Mucosa of stomach (tissue), 1 donor: ENCODE data around the gene VPS52.

Experiments
- H3K27me3 ChIP-seq: one replicate; pipeline ENCODE4 v1.7.0; 2013; ENCODE audit warnings: mild to moderate bottlenecking, low read length; ENCODE audit not compliant: control insufficient read depth, insufficient read depth
- H3K36me3 ChIP-seq: one replicate; pipeline ENCODE4 v1.7.0; 2013; ENCODE audit warnings: low read length; ENCODE audit not compliant: control insufficient read depth, insufficient read depth
- H3K4me1 ChIP-seq: one replicate; pipeline ENCODE4 v1.7.0; 2013; ENCODE audit warnings: mild to moderate bottlenecking, low read length; ENCODE audit not compliant: control insufficient read depth, insufficient read depth
- H3K4me3 ChIP-seq: one replicate; pipeline ENCODE4 v1.7.0; 2013; ENCODE audit warnings: low read length
- H3K9ac ChIP-seq: one replicate; pipeline ENCODE4 v1.7.0; 2013; ENCODE audit warnings: mild to moderate bottlenecking, low read length, moderate library complexity
- H3K9me3 ChIP-seq: one replicate; pipeline ENCODE4 v1.7.0; 2013; ENCODE audit warnings: mild to moderate bottlenecking, low read length, moderate library complexity; ENCODE audit not compliant: control insufficient read depth
- donor health status: Pancreatic carcinoma.

Gene VPS52

GRCh38 chr6:33250731-33251130 lies 20.9 kb downstream of the VPS52 start:
- H3K4me1 ChIP-seq, result peaks cover 25% of the 10 kb centered on the region
- H3K36me3 ChIP-seq, result no peaks in the 10 kb centered on the region
- H3K9ac ChIP-seq, result no peak overlapping the region
- H3K9me3 ChIP-seq, result no peaks in the 10 kb centered on the region
- H3K4me3 ChIP-seq, result no peak overlapping the region
- no peaks in the 10 kb centered on the region for H3K27me3 ChIP-seq

GRCh38 chr6:33249732-33250630 lies 21.7 kb downstream of the VPS52 start:
- H3K4me1 ChIP-seq, result peaks cover 25% of the 10 kb centered on the region
- H3K4me3 ChIP-seq, result peak overlapping the region; percentile 38
- H3K27me3 ChIP-seq, result no peaks in the 10 kb centered on the region
- H3K9me3 ChIP-seq, result no peaks in the 10 kb centered on the region
- H3K9ac ChIP-seq, result peak overlapping the region; percentile 92
- no peaks in the 10 kb centered on the region for H3K36me3 ChIP-seq

DNA sequence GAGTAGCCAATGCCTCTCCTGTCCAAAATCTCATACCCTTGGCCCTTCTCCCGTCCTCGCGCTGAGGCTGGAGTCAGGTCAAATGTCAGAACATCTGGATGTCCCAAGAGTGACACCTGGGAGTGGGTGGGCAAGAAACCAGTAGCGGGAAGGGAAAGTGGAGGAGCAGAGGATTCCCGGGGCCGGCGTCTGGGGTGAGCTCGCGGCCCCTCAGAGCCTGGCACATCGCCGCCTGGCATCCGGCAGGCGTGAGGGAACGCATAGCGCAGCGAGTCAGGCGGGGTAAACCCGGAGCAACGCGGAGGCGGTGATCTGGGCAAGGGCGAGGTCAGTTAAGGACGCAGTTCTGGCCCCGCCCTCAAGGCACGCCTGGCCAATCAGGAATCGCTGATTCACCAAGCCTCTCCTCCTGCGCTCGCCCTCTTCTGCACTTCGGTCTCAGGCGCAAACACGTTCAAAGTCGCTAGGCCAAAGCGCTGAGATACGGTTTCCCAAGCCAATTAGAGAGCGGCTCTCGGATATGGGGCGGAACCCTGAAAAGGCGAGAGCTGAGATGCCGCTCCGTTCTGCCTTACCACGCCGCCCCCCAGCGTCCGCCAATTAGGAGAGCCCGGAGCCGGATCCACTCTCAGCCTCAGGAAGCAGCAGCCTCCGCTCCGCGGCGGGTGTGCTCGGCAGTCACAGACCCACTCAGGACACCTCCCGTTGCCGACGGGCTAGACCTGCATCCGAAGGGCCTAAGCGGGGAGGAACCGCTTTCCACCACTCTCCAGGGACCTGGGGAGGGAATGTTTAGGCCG lies 22.5 kb downstream of the VPS52 start:
- Histone ChIP-seq H3K4me3 (peak overlapping the region; percentile 56), H3K9me3 (no peaks in the 10 kb centered on the region), H3K36me3 (no peaks in the 10 kb centered on the region), H3K4me1 (peaks cover 25% of the 10 kb centered on the region), H3K27me3 (no peaks in the 10 kb centered on the region), H3K9ac (peak overlapping the region; percentile 92)

DNA sequence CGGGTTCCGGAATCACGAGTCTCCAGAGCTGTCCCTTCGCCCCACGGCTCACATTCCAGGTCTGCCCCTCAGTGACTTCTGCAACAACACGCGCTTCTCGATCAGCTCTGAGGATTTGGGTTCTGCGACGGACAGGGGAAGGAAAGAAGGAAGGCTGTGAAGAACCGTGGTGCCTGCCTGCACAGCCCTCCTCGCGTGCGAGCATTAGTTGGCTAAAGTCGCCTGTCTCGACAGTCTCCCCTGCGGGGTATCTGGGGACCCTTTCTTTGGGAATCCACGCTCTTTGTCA lies 23.1 kb downstream of the VPS52 start:
- H3K9ac ChIP-seq, result peak overlapping the region; percentile 50
- peak overlapping the region; percentile 56 for H3K4me3 ChIP-seq

GRCh38 chr6:33247977-33248642 lies 23.6 kb downstream of the VPS52 start:
- H3K4me1 ChIP-seq, result peaks cover 25% of the 10 kb centered on the region
- no peaks in the 10 kb centered on the region for H3K27me3 ChIP-seq
- no peaks in the 10 kb centered on the region for H3K9me3 ChIP-seq
- H3K4me3 ChIP-seq, result peak overlapping the region; percentile 56
- no peaks in the 10 kb centered on the region for H3K36me3 ChIP-seq
- H3K9ac ChIP-seq, result peak overlapping the region; percentile 50

More for the DNA sequence above, 23.1 kb downstream of the VPS52 start:
- H3K9me3 ChIP-seq, result no peaks in the 10 kb centered on the region
- no peaks in the 10 kb centered on the region for H3K36me3 ChIP-seq
- no peaks in the 10 kb centered on the region for H3K27me3 ChIP-seq
- peaks cover 25% of the 10 kb centered on the region for H3K4me1 ChIP-seq

GRCh38 chr6:33243476-33243875 lies 28.2 kb downstream of the VPS52 start:
- Histone ChIP-seq H3K4me3 (no peak overlapping the region), H3K27me3 (no peaks in the 10 kb centered on the region), H3K9me3 (no peaks in the 10 kb centered on the region), H3K4me1 (peaks cover 6% of the 10 kb centered on the region), H3K36me3 (no peaks in the 10 kb centered on the region), H3K9ac (no peak overlapping the region)

DNA sequence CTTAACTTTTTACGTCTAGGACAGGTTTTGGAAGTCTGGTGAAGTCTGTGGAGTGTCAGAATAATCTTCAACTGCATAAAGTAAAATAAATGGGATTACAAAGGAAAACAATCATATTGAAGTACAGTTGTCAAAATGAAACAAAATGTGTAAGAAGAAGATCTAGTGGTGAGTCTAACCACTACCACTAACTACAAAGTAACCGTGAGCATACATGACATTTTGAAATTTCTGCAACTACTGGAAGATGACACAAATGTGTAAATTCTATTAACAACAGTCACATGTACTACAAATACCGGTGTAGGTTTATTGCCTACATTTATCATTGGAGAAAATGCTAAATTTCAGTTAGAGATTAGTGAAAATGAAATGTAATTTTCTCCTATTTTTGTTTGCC lies 29.7 kb downstream of the VPS52 start:
- H3K27me3 ChIP-seq, result no peaks in the 10 kb centered on the region
- no peaks in the 10 kb centered on the region for H3K4me1 ChIP-seq
- no peak overlapping the region for H3K9ac ChIP-seq
- H3K36me3 ChIP-seq, result no peaks in the 10 kb centered on the region
- H3K9me3 ChIP-seq, result no peaks in the 10 kb centered on the region
- H3K4me3 ChIP-seq, result no peak overlapping the region

GRCh38 chr6:33237741-33238140 lies 33.9 kb downstream of the VPS52 start:
- Histone ChIP-seq H3K4me3 (no peak overlapping the region), H3K36me3 (no peaks in the 10 kb centered on the region), H3K4me1 (no peaks in the 10 kb centered on the region), H3K27me3 (peaks cover 9% of the 10 kb centered on the region), H3K9ac (no peak overlapping the region), H3K9me3 (no peaks in the 10 kb centered on the region)

- H3K4me1 ChIP-seq, result no peaks in the 10 kb centered on the region
- H3K27me3 ChIP-seq, result peaks cover 13% of the 10 kb centered on the region
- no peaks in the 10 kb centered on the region for H3K36me3 ChIP-seq
- H3K9me3 ChIP-seq, result no peaks in the 10 kb centered on the region
- H3K4me3 ChIP-seq, result no peak overlapping the region
- H3K9ac ChIP-seq, result no peak overlapping the region
Observed at GRCh38 chr6:33236852-33237251, 34.8 kb downstream of the VPS52 start.

GRCh38 chr6:33236328-33236727 lies 35.3 kb downstream of the VPS52 start:
- Histone ChIP-seq H3K4me1 (no peaks in the 10 kb centered on the region), H3K9me3 (no peaks in the 10 kb centered on the region), H3K4me3 (no peak overlapping the region), H3K27me3 (peaks cover 13% of the 10 kb centered on the region), H3K9ac (no peak overlapping the region), H3K36me3 (no peaks in the 10 kb centered on the region)

- Histone ChIP-seq H3K4me1 (no peaks in the 10 kb centered on the region), H3K36me3 (no peaks in the 10 kb centered on the region), H3K4me3 (no peak overlapping the region), H3K27me3 (peaks cover 13% of the 10 kb centered on the region), H3K9me3 (no peaks in the 10 kb centered on the region), H3K9ac (no peak overlapping the region)
Observed at GRCh38 chr6:33235221-33235634, 36.4 kb downstream of the VPS52 start.
